Neural crest cell (in vitro differentiated cells): ENCODE results near the gene CRISPLD2. TPM values are rescaled to one million over a fixed set of nuclear protein-coding genes. Genes with fewer than 3 reads are reported as not detected.

ENCODE experiments used
- DNase-seq: peaks from one replicate; pipeline ENCODE4 v3.0.0; 2021; ENCODE audit warnings: low read depth, mixed read lengths, low spot score
- H3K27ac Mint-ChIP-seq: one replicate; pipeline ENCODE4 v1.8.0; 2021; ENCODE audit warnings: mild to moderate bottlenecking, mixed read lengths; ENCODE audit not compliant: unreplicated experiment
- H3K27me3 Mint-ChIP-seq: 2 replicates; pipeline ENCODE4 v1.8.0; 2021; ENCODE audit warnings: low read depth, mild to moderate bottlenecking, mixed read lengths
- H3K36me3 Mint-ChIP-seq: 2 replicates; pipeline ENCODE4 v1.8.0; 2021; ENCODE audit warnings: low read depth, mild to moderate bottlenecking, mixed read lengths
- H3K4me1 Mint-ChIP-seq: 2 replicates; pipeline ENCODE4 v1.8.0; 2021; ENCODE audit warnings: mixed read lengths
- H3K4me3 Mint-ChIP-seq: one replicate; pipeline ENCODE4 v1.8.0; 2021; ENCODE audit warnings: mild to moderate bottlenecking, mixed read lengths
- H3K9me3 Mint-ChIP-seq: 2 replicates; pipeline ENCODE4 v1.8.0; 2021; ENCODE audit warnings: mixed read lengths
- CTCF ChIP-seq: fragments of 200-600 bp; sonication (generic); conservative IDR thresholded peaks from 2 replicates; pipeline ENCODE4 v1.5.0; 2021; ENCODE audit warnings: antibody characterized with exemption, mild to moderate bottlenecking
- total RNA-seq: library from RNA; stranded (reverse); gene quantifications from 2 replicates; pipeline ENCODE4 v1.2.1, GENCODE V29; 2021

CRISPLD2 gene
- total RNA-seq, 1 donor from 2014 or later, result 0.61 TPM

DNA sequence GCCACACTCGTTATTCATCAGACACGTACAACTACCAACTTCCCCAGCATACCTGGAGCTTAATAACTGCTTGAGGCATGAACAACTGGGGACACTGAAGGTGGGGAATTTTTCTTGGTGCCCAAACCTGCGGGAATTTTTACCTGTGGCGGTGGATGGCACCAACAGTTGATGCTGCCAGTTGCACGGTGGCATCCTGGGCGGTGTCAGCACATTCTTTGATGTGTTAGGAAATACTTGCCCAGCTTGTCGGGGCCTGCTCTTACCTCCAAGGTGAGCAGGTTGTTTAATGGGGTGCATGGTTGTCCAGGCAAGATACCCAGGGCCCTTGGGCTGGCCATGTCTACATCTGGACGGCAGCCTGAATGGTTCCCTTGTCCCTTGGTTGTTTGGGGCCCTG, 79.6 kb downstream of the CRISPLD2 start:
- no peak for DNase-seq
- H3K36me3 Mint-ChIP-seq, result no peaks in the 10 kb centered on the region
- no peaks in the 10 kb centered on the region for H3K9me3 Mint-ChIP-seq
- no peak overlapping the region for H3K4me3 Mint-ChIP-seq
- no peak for TF ChIP-seq CTCF
- peaks cover 4% of the 10 kb centered on the region for H3K27me3 Mint-ChIP-seq
- no peak overlapping the region for H3K27ac Mint-ChIP-seq
- H3K4me1 Mint-ChIP-seq, result peaks cover 8% of the 10 kb centered on the region

- Mint-ChIP-seq H3K27ac (no peak overlapping the region), H3K4me1 (no peaks in the 10 kb centered on the region), H3K36me3 (no peaks in the 10 kb centered on the region), H3K27me3 (no peaks in the 10 kb centered on the region), H3K4me3 (no peak overlapping the region), H3K9me3 (no peaks in the 10 kb centered on the region)
- DNase-seq, result no peak
- TF ChIP-seq CTCF, result no peak
Measured at GRCh38 chr16:84905965-84906460, 86.2 kb downstream of the CRISPLD2 start.

GRCh38 chr16:84907051-84907450, 87.3 kb downstream of the CRISPLD2 start:
- Mint-ChIP-seq H3K4me1 (peaks cover 6% of the 10 kb centered on the region), H3K27me3 (no peaks in the 10 kb centered on the region), H3K27ac (no peak overlapping the region), H3K36me3 (no peaks in the 10 kb centered on the region), H3K9me3 (no peaks in the 10 kb centered on the region), H3K4me3 (no peak overlapping the region)
- TF ChIP-seq CTCF, result no peak
- DNase-seq, result no peak

DNA sequence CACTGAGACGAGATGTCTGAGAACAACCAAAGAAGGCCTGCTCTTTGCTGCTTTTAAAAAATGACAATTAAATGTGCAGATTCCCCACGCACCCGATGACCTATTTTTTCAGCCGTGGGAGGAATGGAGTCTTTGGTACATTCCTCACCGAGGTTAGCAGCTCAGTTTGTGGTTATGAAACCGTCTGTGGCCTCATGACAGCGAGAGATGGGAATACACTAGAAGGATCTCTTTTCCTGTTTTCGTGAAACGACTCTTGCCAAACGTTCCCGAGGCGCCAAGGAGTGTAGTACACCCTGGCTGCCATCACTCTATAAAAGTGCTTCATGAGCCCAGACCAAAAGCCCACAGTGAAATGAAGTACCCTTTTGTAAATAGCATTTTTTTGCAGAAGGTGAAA, 87.8 kb downstream of the CRISPLD2 start:
- no peaks in the 10 kb centered on the region for H3K36me3 Mint-ChIP-seq
- no peak overlapping the region for H3K4me3 Mint-ChIP-seq
- no peak for TF ChIP-seq CTCF
- no peaks in the 10 kb centered on the region for H3K9me3 Mint-ChIP-seq
- H3K27me3 Mint-ChIP-seq, result no peaks in the 10 kb centered on the region
- H3K27ac Mint-ChIP-seq, result no peak overlapping the region
- no peak for DNase-seq
- peaks cover 6% of the 10 kb centered on the region for H3K4me1 Mint-ChIP-seq

- H3K9me3 Mint-ChIP-seq, result no peaks in the 10 kb centered on the region
- H3K27me3 Mint-ChIP-seq, result no peaks in the 10 kb centered on the region
- H3K27ac Mint-ChIP-seq, result peak overlapping the region; percentile 43
- TF ChIP-seq CTCF, result no peak
- no peak overlapping the region for H3K4me3 Mint-ChIP-seq
- H3K36me3 Mint-ChIP-seq, result no peaks in the 10 kb centered on the region
- H3K4me1 Mint-ChIP-seq, result peaks cover 6% of the 10 kb centered on the region
- no peak for DNase-seq
Measured at GRCh38 chr16:84909476-84910085, 89.8 kb downstream of the CRISPLD2 start.
